Epithelial cell of prostate (primary cell): Measurements from ENCODE around the gene UMAD1.
"Not testable (repeated sequence)": the region's sequence is repeated elsewhere in the genome, so short reads cannot be mapped to it uniquely, and the experiment has no call there.

Source experiments
- DNase-seq: peaks from one replicate; pipeline ENCODE4 v3.0.0-alpha.2; 2011; ENCODE audit warnings: low read depth, low spot score
- H3K27ac ChIP-seq: fragments of 450-650 bp; 2 replicates; pipeline ENCODE4 v1.5.1; 2017; ENCODE audit warnings: mild to moderate bottlenecking

UMAD1 gene

GRCh38 chr7:7651479-7651878 lies 10.9 kb downstream of the UMAD1 start:
- DNase-seq = no peak
- no peak overlapping the region for H3K27ac ChIP-seq

GRCh38 chr7:7652798-7653540 lies 12.4 kb downstream of the UMAD1 start:
- no peak for DNase-seq

GRCh38 chr7:7653593-7654187 lies 13.1 kb downstream of the UMAD1 start:
- DNase-seq = no peak
- no peak overlapping the region for H3K27ac ChIP-seq

More at GRCh38 chr7:7652798-7653540, 12.4 kb downstream of the UMAD1 start:
- H3K27ac ChIP-seq = no peak overlapping the region

GRCh38 chr7:7654964-7655715 lies 14.6 kb downstream of the UMAD1 start:
- no peak overlapping the region for H3K27ac ChIP-seq
- DNase-seq = no peak

- DNase-seq, H3K27ac ChIP-seq: not testable (repeated sequence)
These were observed 15.9 kb downstream of the UMAD1 start for GRCh38 chr7:7656459-7656858.

- no peak overlapping the region for H3K27ac ChIP-seq
- DNase-seq = no peak
These were observed 22.0 kb downstream of the UMAD1 start for GRCh38 chr7:7662527-7662926.

GRCh38 chr7:7664291-7664690 lies 23.7 kb downstream of the UMAD1 start:
- H3K27ac ChIP-seq = no peak overlapping the region
- no peak for DNase-seq

- no peak overlapping the region for H3K27ac ChIP-seq
- no peak for DNase-seq
These were observed 24.5 kb downstream of the UMAD1 start for GRCh38 chr7:7665031-7665430.

- H3K27ac ChIP-seq = no peak overlapping the region
- DNase-seq = no peak
These were observed 26.6 kb downstream of the UMAD1 start for GRCh38 chr7:7667187-7667586.

- DNase-seq = no peak
- no peak overlapping the region for H3K27ac ChIP-seq
These were observed 28.2 kb downstream of the UMAD1 start for GRCh38 chr7:7668706-7669105.

- no peak overlapping the region for H3K27ac ChIP-seq
- no peak for DNase-seq
These were observed 29.9 kb downstream of the UMAD1 start for GRCh38 chr7:7670490-7670889.

GRCh38 chr7:7671361-7671760 lies 30.8 kb downstream of the UMAD1 start:
- no peak for DNase-seq
- H3K27ac ChIP-seq = no peak overlapping the region

- H3K27ac ChIP-seq = no peak overlapping the region
- DNase-seq = no peak
These were observed 32.1 kb downstream of the UMAD1 start for GRCh38 chr7:7672545-7673239.

GRCh38 chr7:7673240-7673550 lies 32.6 kb downstream of the UMAD1 start:
- DNase-seq = no peak
- no peak overlapping the region for H3K27ac ChIP-seq

GRCh38 chr7:7675686-7676085 lies 35.1 kb downstream of the UMAD1 start:
- DNase-seq = no peak

GRCh38 chr7:7679640-7680039 lies 39.1 kb downstream of the UMAD1 start:
- H3K27ac ChIP-seq, DNase-seq: not testable (repeated sequence)

More at GRCh38 chr7:7675686-7676085, 35.1 kb downstream of the UMAD1 start:
- H3K27ac ChIP-seq = no peak overlapping the region

- DNase-seq = peak; percentile 5
- peak overlapping the region; percentile 8 for H3K27ac ChIP-seq
These were observed 40.8 kb downstream of the UMAD1 start for GRCh38 chr7:7681191-7681935.

- no peak for DNase-seq
- H3K27ac ChIP-seq = peak overlapping the region; percentile 8
These were observed 41.4 kb downstream of the UMAD1 start for GRCh38 chr7:7681936-7682329.

GRCh38 chr7:7682861-7683260 lies 42.3 kb downstream of the UMAD1 start:
- H3K27ac ChIP-seq = no peak overlapping the region

More at GRCh38 chr7:7682861-7683260, 42.3 kb downstream of the UMAD1 start:
- DNase-seq = no peak
